Raji (cell line): ENCODE results near the gene SLC35D2.

Experiments
- POLR2A ChIP-seq: IDR thresholded peaks from 2 replicates; pipeline ENCODE4 v1.6.1; 2011; ENCODE audit warnings: low read depth, low read length, control low read depth; ENCODE audit not compliant: insufficient read depth

SLC35D2 gene

DNA sequence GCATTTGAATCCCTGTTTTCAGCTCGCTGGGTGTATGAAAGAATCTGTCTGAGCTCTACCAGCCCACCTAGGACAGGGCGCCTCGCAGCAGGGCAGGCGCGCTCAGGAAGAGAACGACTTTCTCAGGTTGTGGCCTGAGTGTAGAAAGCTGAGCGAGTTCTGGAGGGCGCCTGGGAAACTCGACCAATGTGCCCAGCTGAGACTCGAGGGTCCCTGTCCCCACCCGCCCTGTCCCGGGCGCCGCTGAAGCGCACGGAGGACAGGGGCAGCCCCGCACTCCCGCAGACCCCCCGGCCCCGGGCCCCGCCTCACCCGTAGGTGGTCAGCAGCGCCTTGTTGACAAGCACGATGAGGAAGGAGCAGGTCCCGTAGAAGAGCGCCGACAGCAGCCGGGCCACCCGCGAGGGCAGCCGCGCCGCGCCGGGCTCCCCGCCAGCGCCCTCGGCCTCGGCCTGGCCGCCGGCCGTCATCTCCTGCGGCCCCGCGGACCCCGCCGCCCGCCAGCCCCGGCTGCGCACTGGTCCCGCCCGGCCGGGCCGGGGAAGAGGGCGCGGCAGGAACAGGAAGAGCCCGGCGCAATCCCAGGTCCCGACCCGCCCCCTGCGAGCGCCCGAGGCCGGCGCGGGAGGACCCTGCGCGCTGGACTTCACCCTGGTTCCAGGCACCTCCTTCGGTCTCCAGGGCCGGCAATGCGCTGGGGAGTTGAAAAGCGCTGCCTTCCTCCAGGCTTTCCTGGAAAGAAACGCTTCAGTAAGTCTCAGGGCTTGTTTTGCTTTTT is at the start of gene SLC35D2:
SLC35D2 (minus strand) TSS at position 547 of the 778 bp plus-strand sequence; CDS start at position 470, 77 bp downstream.
- no peak for TF ChIP-seq POLR2A

DNA sequence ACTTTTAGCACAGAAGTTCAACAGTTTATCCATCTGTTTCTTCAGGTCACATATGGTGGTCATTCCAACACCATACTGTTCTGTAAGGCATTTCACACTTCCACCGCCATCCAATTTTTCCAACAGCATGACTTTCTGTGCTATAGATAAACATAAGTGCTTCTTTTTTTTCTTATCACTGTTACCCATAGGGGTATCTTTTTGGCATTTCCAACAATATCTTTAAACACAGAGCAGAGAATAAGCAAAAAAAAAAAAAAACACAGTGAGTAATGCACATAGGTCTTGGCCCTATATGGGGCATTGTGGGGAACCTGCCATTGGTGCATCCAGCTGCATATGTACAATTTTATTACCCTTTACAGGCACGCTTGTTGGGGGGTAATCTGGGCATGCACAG is 46.9 kb upstream of the SLC35D2 start:
- TF ChIP-seq POLR2A: no peak

DNA sequence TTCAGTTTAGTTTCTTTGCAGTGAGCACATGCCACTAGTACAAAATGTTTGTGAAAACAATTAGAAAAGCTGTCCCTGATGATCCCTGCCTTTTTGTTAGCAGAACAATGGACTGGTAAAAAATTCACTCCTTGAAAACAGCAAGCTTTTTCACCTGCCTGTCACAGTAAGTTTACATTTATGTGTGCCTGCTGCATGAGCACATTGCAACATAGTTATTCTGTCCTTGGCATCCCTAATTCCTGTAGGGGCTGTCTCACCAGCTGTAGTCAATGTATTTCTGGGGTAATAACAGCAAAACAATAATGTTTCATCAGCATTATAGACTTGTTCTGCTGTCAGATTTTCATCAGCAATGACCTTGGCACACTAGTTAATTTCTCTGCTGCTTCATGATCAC is 46.2 kb upstream of the SLC35D2 start:
- TF ChIP-seq POLR2A: no peak

DNA sequence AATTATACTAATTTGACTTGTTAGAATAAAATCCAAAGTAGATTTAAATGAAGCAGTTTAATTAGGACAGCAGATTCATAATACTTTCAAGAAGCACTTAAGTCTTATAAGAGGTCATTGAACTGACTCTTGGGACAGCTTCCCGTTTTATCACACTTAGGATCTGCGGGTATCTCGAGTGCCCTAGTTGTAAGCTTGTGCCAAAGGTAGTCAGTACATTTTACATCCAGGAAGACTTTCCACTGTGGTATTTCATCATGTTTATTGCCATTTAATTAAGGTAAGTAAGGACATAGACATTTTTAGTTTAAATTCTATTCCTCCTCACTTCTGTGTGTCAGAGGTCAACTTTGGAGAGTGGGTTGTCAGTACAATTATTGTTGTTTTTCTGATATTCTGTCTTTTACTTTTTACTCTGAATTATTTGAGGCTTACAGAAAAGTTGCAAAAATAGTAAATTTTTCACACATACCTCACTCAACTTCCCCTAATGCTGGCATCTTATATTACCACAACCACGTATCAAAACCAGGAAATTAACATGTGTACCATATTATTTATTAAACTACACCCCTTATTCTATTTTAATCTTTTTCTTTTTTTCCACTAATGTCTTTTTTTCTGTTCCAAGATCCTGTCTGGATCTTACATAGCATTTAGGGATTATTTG is 42.1 kb upstream of the SLC35D2 start:
- no peak for TF ChIP-seq POLR2A

DNA sequence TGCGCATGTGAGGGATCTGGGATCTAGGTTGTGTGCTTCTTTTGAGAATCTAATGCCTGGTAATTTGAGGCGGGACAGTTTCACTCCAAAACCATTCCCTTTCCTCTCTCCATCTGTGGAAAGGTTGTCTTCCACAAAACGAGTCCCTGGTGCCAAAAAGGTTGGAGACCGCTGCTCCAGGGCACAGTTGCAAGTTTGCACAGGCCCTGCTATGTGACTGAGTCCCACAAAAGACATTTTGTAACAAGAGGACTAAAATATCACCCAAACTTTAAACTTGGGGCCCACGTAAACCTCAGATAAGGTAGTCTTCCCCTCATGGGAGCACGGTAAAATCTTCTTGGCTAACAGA is 40.5 kb upstream of the SLC35D2 start:
- TF ChIP-seq POLR2A: no peak

DNA sequence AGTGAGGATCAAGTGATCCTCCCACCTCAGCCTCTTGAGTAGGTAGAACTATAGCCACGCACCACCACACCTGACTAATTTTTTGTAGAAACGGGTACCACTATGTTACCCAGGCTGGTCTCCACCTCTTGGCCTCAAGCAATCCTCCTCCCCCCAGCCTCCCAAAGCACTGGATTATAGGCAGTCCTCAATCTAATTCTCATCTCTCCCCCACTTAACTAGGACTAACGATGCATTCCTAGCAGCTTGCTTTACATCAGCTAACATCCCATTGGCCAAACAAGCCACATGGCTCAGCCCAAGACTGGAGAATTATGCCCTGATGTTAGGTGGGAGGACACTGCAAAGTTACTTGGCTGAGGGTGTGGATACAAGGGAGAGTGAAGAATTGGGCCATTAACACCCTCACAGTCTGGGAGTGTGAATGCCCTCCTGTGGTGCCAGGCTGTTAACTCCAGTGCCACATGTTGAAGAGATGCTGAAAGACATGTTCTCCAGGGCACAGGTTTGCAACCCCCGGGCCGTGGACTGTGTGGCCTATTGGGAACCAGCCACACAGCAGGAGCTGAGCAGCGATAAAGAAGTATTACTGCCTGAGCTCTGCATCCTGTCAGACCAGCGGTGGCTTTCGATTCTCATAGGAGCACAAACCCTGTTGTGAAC is 39.9 kb upstream of the SLC35D2 start:
- TF ChIP-seq POLR2A: no peak

DNA sequence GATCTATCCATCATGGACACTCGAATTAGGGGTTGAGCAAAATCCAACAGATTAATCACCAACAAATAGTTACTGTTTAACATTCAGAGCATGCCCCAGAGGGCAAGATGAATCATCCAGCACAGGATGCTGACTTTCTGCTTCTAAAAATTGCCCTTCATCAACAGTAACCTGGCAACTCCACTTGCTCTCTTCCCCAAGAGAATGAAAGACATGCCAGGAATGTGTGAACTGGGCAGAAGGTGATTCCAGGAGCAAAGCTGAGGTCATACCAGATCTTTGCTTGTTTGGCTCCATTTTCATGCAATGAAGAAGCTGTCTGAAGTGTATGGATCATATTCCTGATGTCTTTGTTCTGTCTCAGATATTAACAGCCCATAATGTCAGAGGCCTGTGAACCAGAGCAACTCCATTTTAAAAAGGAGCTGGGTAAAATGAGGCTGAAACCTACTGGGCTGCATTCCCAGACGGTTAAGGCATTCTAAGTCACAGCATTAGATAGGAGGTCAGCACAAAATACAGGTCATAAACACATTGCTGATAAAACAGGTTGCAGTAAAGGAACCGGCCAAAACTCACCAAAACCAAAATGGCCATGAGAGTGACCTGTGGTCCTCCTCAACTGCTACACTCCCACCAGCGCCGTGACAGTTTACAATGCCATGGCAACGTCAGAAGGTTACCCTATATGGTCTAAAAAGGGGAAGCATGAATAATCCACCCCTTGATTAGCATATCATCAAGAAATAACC is 37.1 kb upstream of the SLC35D2 start:
- TF ChIP-seq POLR2A: peak; percentile 32; the same call in 1 of the 2 replicates

DNA sequence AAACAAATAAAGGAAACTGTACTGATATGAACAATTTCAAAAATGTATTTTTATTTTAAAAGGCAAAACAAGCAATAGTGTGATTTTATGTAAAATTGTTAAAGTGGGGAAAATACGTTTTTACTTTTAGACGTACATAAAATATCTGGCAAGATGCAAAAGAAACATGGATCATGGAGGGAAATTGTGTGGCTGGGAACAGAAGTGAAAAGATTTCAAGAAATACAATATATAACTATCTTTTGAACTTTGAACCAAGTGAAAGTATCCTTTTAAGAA is 36.1 kb upstream of the SLC35D2 start:
- no peak for TF ChIP-seq POLR2A

DNA sequence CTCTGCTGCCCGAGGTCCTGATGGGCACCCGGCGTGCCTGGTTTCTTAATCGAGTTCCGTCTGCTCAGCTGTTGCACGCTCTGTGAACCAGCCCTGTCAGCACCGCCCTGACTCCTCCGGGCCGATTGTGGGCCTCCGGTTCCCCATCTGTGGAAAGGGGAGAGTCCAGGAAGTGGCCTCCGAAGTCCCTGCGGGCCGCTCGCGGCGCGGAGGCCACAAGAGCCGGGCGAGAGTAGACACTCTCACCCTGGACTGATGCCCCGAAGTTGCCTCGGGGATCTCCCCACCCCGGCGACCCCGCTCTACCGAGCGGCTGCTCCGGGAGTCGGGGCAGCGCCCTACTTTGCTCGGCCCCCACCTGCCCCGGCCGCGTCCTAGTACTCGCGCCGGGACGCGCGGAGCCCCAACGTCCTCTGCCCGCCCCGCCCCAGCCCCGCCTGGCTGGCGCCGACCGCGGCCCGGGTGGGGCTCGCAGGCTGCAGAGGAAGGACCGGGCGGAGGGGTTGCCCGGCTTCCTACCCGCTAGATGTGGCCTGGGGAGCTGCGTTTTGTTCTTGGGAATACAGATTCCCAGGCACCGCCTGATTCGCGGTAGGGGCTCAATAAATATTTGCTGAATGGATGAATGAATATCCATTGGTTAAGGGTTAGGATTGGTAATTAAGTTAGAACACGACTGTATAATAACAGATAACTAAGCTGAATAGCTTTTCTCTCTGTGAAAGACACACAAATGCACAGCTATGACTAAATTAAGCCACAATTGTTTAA is 35.6 kb upstream of the SLC35D2 start:
- TF ChIP-seq POLR2A: peak; percentile 55

DNA sequence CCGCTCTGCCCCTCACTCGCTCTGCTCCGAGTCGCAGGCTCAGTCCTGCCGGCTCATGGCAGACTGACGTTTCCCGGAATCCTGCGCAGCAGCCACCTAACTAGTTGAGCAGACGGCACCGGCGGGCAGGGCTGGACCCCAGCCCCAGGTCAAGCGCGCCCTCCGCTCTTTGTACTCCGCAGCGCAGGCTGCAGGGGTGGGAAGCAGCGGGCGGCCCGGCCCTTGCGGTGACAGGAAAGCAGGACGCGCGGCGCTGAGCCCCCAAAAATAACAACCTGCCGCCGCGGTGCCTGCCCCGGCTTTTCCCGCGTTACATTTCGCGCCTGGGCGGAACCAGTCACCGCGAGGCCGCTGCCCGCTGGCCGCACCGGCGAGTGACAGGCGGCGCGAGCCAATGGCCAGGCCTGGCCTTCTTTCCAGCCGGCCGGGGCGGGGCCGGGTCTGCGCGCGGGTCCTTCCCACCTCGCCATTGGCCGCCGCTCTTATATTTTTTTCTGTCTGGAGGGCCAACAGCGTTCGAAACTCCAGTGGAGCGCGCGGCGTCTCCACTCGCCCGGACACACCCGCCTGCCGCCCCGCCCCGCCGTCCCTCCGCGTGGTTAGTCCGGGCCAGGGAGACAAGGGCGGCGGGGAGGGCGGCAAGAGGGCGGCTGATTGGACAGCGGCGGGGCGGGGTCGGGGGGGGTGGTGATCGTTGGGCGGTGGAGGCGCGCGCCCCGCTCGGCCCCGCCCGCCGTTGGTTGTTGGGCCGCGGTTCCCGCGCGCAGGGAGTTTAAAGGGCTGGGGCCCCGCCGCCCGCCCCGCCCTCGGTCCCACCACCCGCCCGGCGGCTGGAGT is 34.8 kb upstream of the SLC35D2 start, which contains the start of gene ZNF367:
ZNF367 (minus strand) TSS at position 288 of the 837 bp plus-strand sequence. CDS start 338 bp downstream, outside the sequence.
- TF ChIP-seq POLR2A: peak; percentile 82

DNA sequence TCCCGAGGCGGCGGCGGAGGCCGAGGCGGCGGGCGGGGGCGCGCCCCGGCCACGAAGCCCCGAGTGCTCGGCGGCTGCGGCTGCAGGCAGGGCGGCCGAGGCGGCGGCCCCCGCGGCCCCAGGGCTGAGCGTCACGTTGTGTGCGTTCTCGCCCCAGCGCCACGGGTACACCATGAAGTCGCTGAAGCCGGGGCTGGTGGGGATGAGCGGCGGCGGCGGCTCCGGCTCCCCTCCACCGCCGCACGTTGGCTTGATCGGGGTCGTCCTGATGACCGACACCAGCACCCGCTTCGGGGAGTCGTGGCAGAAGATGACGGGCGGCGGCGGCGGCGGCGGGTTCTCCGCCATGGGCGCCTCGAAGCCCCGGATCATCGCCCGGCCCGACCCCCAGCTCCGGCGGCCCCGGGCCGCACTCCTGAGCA is 34.2 kb upstream of the SLC35D2 start:
- no peak; the same call in 1 of the 2 replicates for TF ChIP-seq POLR2A

DNA sequence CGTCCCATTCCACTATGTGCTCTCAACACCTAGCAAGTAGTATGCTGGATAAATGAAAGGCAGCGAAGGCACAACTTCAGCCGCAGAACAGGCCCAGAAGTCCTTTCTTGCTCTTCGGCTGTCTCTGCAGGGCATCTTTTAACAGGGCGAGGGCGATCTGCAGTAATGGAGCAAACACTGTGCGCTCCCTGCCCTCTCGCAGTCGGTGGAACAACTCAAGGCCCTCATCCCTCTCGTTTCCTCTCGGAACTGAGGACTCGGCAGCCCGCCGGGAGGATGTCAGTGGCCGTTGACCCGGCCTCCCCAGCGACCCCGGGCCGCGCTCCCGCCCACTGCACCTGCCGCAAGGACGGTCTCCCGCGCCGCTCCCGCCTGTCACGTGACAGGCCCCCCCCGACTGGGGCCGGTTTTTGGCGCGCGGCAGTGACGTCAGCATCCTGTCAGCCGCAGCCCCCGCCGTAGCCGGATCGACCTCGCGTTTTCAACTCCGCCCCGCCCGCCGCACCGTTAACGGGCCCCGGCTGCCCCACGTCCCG is 33.6 kb upstream of the SLC35D2 start:
- TF ChIP-seq POLR2A: peak; percentile 72
